Medulla oblongata (tissue), 1 donor: ENCODE data around the gene SPEG.
A peak's percentile ranks its signal among the peaks of the same experiment; 100 is the strongest.

Source experiments
- DNase-seq: peaks from one replicate; pipeline ENCODE4 v3.0.0-alpha.2; 2015; ENCODE audit errors: extremely low spot score

SPEG gene

DNA sequence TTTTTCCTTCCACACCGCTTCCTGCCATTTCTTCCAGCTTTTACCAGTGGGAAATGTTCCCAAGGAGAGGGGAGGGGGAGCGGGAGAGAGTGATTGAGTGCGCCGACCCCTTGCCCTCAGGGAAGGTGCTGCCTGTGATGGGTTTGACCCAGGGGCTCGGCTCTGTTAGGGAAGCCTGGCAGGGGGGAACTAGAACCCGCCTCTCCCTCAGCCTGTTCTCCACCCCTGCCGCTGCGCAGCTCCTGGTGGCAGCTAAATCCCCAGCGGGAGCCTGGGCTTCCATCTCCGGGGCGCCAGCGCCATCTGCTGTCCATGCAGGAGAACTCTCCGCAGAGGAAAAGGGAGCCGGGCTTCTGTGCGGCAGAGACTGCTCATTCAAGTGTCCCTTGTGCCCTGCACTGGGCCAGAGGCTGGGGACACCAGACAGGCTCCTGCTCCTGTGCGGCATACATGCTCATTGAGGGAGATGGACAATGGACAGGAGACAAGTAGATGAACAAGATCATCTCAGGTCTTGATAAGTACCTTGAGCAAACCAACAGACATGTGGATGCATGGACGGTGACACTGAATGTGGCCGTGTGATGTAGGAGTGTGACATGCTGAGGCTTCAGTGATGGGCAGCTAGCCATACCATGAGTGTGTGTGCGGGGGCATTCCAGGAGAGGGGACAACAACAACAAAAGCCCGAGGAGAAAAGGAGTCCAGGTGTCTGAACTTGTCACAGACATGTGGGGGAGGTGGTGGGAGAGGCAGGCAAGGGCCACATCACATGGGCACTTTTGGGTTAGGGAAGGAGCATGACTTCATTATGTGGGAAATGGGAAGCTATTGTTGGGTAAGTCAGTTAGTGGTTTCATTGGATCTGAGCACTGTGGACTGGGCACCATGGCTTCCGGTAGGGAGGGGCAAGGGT lies 95.7 kb downstream of the SPEG start:
- peak; percentile 91 for DNase-seq

DNA sequence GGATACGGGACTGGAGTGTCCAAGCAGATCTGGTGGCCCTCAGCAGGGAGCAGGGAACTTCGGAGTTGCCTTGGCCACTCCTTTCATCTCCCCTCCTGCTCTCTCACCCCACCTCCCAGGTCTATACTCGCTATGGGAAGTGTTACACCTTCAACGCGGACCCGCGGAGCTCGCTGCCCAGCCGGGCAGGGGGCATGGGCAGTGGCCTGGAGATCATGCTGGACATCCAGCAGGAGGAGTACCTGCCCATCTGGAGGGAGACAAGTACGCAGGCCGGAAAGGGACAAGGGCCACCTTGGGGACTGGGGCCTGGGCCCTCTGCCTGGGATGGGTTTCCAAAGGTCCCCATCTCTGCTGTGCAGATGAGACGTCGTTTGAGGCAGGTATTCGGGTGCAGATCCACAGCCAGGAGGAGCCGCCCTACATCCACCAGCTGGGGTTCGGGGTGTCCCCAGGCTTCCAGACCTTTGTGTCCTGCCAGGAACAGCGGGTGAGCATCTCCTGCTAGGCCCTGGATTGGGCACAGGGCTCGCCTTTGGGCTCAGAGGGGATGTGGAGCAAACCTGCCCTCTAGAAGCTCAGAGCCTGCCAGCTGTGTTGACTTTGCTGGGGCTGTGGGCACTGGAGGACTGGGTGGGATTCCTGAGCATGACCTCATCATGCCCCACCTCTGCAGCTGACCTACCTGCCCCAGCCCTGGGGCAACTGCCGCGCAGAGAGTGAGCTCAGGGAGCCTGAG lies 97.2 kb downstream of the SPEG start:
- DNase-seq: no peak

DNA sequence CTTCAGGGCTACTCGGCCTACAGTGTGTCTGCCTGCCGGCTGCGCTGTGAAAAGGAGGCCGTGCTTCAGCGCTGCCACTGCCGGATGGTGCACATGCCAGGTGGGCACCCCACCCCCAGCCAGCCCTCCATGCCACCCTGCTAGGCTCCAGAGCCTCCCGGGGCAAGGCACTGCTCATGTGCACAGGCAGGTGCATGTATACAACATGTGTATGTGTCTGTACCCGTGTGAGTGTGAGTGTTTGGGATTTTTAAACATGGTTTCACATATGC lies 97.7 kb downstream of the SPEG start:
- DNase-seq: no peak

DNA sequence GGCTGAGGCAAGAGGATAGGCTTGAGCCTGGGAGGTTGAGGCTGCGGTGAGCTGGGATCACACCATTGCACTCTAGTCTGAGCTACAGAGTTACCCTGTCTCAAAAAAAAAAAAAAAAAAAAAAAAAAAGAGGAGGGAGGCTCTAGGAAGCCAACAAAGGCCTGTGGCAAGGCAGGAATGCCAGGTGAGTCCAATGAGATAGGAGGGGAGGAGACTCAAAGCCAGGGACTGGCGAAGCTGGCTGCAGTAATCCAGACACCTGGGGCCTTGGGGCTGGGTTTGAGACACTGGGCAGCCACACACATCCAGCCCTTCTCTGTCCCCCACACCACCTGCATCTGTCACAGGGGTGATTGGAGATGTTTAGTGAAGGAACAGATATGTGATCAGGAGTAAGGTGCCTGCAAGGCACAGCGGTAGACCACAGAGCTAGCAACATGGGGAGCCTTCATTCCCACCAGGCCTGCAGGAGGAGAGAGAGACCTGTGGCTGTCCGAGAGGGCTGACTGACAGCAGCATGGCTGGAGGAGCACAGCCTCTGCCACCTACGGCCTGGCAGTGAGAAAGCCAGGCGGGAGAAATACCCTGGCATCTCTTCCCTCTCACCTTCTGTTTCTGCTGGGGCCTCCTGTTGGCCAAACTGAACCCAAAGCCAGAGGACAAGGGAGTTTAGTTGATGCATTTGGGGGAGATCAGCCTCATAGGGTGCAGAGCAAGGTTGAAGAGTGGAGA lies 99.5 kb downstream of the SPEG start:
- no peak for DNase-seq

DNA sequence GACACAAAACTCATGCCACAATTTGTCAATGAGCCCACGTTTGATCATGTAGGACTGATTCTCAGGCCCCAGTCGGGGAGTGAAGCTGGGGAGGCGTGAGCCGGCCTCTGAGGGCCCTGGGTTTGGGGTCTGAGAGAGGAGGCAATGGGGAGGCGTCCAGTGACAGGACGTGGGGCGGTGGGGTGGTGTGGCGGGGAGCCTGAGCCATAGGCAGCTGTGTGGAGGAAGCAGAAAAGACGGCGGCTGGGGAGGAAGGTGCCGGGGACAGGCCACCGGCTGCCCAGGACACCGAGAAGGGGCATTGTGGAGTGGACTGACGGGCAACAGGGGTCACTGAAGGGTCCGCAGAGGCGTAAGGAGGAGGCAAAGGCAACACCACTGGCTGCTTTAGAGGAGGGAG lies 101.8 kb downstream of the SPEG start:
- no peak for DNase-seq

DNA sequence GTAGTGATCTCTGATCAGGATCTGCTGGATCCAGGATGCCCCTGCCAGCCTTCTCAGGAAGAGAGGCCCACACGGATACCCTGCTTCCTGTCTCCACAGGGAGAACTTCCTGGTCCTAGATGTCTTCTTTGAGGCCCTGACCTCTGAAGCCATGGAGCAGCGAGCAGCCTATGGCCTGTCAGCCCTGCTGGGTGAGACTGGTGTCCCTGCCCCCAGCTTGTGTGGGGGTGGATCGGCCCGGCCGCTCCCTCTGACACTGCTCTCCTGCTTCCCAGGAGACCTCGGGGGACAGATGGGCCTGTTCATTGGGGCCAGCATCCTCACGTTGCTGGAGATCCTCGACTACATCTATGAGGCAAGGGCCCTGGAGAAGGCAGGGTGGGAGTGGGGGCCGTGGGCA lies 102.3 kb downstream of the SPEG start:
- DNase-seq: no peak

DNA sequence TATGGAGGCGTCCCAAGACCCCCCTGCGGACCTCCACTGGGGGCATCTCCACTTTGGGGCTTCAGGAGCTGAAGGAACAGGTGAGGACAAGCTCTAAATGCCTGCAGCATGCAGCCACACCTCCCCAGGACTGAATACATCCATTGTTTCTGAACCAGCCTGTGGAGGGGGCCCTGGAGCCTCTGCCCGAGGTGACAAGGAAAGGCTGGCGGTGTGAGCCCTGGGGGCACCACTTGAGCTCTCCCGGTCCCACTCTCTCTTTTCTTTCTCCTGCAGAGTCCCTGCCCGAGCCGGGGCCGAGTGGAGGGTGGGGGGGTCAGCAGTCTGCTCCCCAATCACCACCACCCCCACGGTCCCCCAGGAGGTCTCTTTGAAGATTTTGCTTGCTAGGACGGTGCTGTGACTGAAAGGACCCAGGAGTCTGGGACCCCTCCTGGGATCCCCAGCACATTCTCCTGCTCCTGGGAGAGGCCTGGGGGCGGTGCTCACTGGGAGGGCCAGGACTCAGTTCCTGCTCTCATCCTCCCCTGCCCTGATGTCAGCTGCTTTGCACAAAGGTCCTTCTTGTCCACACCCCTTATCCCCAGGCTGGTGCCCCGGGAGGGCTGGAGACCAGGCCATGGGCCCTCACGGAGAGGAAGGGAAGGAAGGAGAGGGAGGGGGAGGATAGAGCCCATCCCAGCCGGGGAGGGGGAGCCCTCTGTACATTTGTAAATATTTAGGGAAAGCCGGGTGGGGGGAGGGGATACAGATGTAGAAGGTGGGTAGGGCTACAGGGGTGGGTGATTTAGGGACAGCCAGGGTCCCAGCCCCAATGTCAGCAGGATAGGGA lies 103.2 kb downstream of the SPEG start:
- DNase-seq: peak; percentile 43

DNA sequence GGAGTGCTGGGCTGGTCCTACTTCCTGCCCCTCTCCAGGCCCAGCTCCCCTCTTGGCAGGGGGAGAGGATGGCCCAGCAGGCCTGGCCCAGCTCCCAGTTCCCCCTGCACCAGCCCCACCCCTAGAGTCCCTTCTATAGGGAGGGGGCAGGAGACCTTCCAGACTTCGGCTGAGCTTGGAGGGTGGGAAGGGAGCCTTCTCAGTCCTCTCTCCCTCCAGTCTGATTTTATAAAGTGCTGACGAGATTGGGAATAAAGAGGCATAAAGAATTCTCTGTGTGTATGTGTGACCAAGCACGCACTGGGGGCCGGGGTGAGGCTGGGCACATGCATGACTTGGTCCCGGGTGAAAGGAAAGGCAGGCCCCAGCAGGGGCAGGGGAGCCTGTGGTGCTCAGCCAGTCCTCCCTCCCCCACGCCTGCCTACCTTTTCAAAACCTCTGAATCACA lies 103.9 kb downstream of the SPEG start:
- DNase-seq: peak; percentile 38

DNA sequence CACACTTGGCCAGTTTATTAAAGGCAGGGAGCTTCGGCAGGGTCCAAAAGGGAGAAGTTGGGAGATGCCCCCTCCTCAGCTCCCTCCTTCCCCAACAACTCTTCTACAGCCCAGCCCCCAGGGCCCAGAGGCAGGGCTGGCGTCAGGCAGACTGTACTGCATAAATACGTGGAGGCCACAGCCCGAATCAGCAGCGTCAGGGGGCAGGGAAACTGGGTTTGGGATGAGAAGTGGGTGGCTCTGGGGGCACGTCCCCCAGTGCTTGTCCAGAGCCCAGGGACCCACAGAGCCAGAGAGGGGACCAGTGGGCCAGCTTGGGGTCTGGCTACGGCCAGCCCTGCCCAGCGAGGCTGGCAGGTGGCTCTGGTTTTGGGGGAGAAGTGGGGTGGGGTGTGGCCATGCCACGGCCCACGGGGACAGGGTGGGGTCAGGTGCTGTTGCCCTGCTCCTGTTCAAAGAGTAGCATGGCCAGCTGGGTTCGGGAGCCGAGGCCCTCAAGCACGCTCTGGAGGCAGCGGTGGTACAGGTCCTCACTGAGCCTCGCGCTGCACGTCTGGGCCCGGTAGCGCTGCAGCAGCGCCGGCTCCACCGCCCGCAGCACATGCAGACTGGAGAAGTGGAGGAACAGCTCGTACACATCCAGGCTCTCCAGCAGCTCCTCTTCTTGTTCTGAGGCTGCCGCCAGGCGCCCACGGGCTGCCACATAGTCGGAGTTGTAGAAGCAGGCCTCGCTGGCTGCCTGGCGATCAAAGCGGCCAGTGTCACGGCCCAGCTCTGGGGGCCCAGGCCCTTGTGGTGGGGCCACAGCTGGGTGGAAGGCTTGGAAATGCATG lies 104.5 kb downstream of the SPEG start:
- DNase-seq: no peak

DNA sequence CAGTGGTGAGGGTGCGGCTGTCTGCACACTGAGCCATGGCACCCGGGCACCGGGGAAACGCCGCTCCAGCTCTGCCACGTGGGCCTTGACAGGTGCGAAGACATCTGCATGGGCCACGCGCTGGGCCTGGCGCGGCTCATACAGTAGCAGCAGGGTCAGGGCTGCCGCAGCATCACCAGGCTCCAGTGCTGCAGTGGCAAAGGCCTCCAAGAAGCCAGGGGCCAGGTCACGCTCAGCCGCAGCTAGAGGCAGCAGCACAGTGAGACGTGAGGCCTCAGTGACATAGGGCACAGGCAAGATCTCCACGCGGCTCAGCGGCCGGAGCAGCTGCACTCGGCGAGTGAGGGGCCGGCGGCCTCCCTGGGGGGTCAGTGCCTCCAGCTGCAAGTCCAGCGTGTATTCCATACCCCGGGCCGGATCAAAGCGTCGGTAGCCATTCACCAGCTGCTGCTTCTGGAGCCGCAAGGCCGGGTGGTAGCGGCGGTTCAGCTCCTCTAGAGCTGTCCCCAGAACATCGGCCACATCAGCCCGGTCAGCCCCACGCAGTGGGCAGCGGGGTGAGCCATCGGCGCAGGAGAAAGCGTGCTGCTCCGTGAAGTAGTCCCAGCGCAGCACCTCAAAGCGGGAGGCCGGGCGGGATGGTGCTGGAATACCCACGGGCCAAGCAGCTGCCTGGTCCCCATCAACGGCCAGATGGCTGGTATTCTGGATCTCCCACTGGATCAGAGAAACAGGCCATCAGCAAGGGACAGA lies 105.5 kb downstream of the SPEG start:
- DNase-seq: no peak

DNA sequence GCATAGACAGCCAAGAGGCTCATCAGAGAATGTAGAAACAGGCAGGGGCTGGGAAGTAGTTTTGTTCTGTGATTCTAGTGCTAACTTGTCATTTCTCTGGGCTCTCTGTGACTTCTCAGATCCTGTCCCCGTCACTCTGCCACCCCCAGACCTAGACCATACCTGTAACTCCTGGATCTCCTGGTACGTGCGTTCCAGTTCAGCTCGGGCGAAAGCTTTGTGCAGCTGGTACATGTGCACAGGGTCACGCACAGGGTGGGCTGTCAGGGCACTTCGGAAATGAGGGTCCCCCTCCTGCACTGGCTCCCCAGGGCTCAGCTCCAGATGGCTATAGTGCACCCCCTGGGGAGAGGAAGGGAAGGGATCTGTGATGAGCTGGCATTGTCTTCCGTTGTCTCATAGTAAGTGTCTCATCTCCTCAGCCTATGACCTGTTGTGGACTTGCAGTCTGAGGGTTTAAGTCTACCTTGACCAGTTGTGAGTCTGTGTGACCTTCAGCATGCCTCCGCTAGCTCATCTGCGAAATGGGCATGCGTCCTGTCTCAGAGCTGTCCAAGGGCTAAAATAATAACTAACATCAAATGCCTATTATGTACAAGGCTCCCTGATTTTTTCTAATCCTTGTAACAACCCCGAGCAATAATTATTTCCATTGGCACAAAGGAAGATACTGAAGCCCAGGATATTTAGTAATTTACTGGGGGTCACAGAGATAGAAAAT lies 106.3 kb downstream of the SPEG start:
- no peak for DNase-seq

DNA sequence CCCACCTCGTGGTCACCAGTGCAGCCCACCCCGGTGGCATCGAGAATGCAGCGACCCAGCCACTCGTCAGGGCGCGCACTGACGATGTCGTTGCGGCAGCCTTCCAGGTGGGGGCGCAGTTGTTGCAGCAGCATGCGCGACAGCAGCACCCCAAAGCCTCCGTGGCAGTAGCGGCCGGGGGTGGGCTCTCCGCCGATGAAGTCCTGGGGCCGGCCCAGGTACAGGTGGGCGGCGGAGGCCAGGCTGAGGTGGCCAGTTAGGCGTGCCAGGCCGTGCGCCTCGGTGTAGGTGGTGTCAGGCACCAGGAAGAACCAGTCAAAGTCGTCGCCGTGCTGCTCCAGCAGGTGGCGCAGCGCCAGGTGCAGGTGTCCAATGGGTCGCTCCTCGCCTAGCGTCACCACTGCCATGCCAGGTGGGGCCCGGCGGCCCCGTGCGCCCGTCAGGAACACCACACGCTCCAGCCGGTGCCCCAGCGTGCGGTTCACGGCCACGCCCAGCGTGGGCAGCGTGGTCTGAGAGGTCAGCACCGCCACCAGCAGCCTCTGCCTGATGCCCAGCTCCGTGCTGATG lies 107.1 kb downstream of the SPEG start:
- DNase-seq: peak; percentile 62

DNA sequence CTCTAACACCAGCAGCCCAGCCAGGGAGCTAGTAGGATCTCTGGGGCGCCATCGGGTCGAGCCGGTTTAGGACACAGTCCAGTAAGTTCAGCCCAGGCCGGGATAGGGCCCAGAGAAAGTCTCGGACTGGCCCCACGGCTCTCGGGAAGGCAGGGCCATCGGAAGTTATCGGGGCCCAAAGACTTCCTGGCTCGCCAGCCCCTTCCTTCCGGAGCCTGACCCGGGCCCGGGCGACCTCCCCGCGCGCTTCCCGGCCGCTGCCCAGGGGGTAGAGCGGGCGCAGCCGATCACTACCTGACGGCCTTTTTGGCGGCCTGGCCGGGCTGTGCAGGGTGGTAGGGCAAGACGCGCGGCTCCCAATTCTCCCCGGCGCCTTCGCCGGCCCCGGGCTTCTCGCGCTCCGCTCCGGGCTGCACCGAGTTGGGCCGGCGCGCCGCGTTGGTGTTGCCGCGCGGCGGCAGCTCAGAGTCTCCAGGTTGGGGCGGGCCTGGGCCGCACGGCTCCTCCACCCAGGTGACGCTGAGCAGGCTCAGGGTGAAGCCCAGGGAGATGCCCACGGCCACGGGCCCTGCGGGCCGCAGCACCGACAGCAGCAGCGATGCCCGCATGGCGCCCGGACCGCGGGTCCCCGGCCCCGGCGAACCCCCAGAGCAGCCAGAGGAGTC lies 108.4 kb downstream of the SPEG start:
- DNase-seq: no peak

DNA sequence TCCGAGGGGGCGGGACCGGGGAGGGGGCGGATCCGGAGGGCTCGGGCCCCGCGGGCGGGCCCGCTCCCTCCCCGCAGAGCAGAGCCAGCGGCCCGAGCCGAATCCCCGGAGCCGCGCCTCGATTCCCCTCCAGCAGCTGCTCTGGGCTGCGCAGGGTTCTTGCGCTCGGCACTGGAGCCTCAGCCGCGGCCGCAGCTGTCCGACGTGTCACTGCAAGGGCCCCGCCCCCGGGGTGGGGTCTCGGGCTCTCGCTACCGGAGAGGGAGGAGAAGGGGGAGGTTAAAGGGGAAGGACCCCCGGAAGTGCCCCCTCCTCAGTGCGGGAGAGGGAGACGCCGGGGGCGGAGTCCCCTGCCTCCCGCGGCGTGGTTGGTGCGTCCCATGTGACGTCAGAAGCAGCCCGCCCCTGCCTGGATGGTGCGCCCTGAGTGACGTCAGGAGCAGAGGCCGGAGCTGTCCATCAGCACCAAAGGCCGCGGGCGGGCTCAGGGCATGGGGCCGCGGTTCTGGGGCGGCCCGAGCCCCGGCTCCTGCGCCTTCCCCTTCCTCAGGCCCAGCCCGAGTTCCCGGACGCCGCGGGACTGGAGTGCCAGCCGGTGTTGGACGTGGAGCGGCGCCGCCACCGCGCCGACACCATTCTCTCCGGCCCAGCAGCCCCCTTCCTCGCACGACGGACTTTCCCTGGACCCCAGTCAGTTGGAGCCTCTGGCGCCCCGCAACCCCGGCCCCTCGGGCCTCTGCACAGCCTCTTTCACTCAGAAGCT lies 109.1 kb downstream of the SPEG start, which contains the start of the genes CHPF and TMEM198:
Gene CHPF (minus strand): TSS at position 214 of the 763 bp plus-strand sequence. CDS start 271 bp downstream, outside the sequence.
Gene TMEM198 (plus strand): TSS at position 433 of the 763 bp plus-strand sequence. CDS start 700 bp downstream, outside the sequence.
- DNase-seq: peak; percentile 99

DNA sequence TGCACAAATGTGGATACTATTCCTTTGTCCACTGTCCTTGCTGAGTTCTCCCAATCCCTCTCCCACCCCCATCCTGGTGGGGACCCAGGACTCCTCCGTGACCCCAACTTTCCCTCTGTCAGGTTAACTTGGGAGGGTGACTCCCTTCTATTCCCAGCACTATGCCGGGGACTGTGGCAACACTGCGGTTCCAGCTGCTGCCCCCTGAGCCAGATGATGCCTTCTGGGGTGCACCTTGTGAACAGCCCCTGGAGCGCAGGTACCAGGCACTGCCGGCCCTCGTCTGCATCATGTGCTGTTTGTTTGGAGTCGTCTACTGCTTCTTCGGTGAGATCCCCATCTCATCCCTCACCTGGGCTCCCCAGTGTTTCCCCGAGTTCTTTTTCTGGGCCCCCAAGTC lies 109.9 kb downstream of the SPEG start:
- no peak for DNase-seq

DNA sequence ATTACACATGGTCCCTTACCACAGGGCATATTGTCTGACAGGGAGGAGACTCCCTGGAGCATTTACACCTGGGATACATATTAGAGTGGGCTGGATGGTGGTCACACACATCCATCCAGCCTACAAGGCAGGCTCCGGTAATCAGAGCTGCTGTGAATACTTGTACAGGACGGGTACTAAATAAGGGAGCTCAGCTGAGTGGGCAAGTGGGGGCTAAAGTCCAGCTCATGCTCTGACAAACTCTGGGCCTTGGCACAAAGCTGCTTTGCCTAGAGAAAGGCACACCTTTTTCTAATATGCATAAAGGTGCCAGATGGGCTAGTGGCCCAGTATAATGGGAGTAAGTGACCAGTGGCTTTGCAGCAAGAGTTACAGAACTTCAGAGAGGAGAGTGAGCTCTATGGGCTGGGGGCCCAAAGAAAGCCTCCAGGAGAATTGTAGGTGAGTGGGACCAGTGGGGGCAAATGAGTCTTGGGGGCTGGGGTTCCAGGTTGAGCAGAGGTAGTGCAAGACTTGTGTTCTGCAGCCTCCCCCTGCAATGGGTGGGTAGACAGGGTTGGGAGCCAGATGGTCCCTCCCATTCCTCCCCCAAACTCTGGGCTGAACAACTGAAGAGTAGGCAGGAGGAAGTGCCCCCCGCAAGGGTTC lies 110.8 kb downstream of the SPEG start:
- no peak for DNase-seq

DNA sequence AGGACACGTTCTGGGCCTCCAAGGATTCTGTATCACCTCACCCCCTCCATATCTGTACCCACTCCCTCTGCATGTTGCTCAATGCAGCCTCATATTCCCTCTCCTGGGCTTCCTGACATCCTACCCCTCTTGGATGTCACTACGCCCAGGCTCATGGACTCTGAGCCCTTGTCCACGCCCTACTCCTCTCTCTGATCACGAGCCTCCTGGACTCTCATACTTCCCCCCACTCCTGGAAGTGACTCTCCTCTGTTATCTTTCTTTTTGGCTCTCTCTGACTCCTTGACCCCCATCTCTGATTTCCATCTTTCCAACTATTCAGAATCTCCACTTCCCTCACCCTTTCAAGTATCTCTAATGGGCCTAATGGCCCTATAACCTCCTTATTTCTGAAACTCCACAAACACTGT lies 111.3 kb downstream of the SPEG start:
- no peak for DNase-seq
